ENCODE data around the gene TIMM9. TPM values are rescaled to one million over a fixed set of nuclear protein-coding genes. Genes with fewer than 3 reads are reported as not detected.
A peak's percentile ranks its signal among the peaks of the same experiment; 100 is the strongest.

TIMM9 gene
- 90.6 TPM for polyA plus RNA-seq (2012; ENCODE audit: low read depth, missing spikeins)

- FAIRE-seq (peak; percentile 95), DNase-seq (ENCODE audit: insufficient read length, low spot score) (peak; percentile 65)
- no peak; the same call in 1 of the 2 replicates for TF ChIP-seq TAF1 (IDR thresholded peaks at IDR 0.05; ENCODE audit: low read depth, low read length)
- peak; percentile 86 for TF ChIP-seq POLR2A (IDR thresholded peaks at IDR 0.05; ENCODE audit: low read depth, low read length)
- no peak for TF ChIP-seq PAX5 (IDR thresholded peaks at IDR 0.05; ENCODE audit: insufficient read depth, low read length, severe bottlenecking)
- peak; percentile 83 for TF ChIP-seq POLR2AphosphoS5 (IDR thresholded peaks at IDR 0.05; ENCODE audit: low read depth, low read length)
- TF ChIP-seq POU2F2 (IDR thresholded peaks at IDR 0.05; ENCODE audit: low read depth, low read length) = peak; percentile 68; the same call in 1 of the 2 replicates
- TF ChIP-seq SPI1 (IDR thresholded peaks at IDR 0.05; ENCODE audit: low read depth, low read length) = peak; percentile 83
Observed at GRCh38 chr14:58427281-58428117, at the start of gene TIMM9, which contains the start of gene KIAA0586. Gene TIMM9, minus strand, starts transcription at chr14:58427531. Its CDS starts 15,586 bp downstream, at chr14:58411945. Gene KIAA0586, plus strand, starts transcription at chr14:58427719. Its CDS starts 546 bp downstream, at chr14:58428265.

GRCh38 chr14:58476320-58476719 lies 49.0 kb upstream of the TIMM9 start:
- DNase-seq (ENCODE audit: insufficient read length, low spot score) = no peak
- no peak for TF ChIP-seq PAX5 (IDR thresholded peaks at IDR 0.05; ENCODE audit: insufficient read depth, low read length, severe bottlenecking)
- TF ChIP-seq TAF1 (IDR thresholded peaks at IDR 0.05; ENCODE audit: low read depth, low read length) = no peak
- TF ChIP-seq POU2F2 (IDR thresholded peaks at IDR 0.05; ENCODE audit: low read depth, low read length) = no peak
- no peak for TF ChIP-seq SPI1 (IDR thresholded peaks at IDR 0.05; ENCODE audit: low read depth, low read length)
- TF ChIP-seq POLR2AphosphoS5 (IDR thresholded peaks at IDR 0.05; ENCODE audit: low read depth, low read length) = no peak
- TF ChIP-seq POLR2A (IDR thresholded peaks at IDR 0.05; ENCODE audit: low read depth, low read length) = no peak
- FAIRE-seq = no peak

- DNase-seq (ENCODE audit: insufficient read length, low spot score) (no peak), FAIRE-seq (no peak)
- no peak for TF ChIP-seq POLR2A (IDR thresholded peaks at IDR 0.05; ENCODE audit: low read depth, low read length)
- no peak for TF ChIP-seq POU2F2 (IDR thresholded peaks at IDR 0.05; ENCODE audit: low read depth, low read length)
- TF ChIP-seq TAF1 (IDR thresholded peaks at IDR 0.05; ENCODE audit: low read depth, low read length) = no peak
- TF ChIP-seq PAX5 (IDR thresholded peaks at IDR 0.05; ENCODE audit: insufficient read depth, low read length, severe bottlenecking) = no peak
- no peak for TF ChIP-seq SPI1 (IDR thresholded peaks at IDR 0.05; ENCODE audit: low read depth, low read length)
- TF ChIP-seq POLR2AphosphoS5 (IDR thresholded peaks at IDR 0.05; ENCODE audit: low read depth, low read length) = no peak
Observed at GRCh38 chr14:58469309-58469708, 42.0 kb upstream of the TIMM9 start.

GRCh38 chr14:58467575-58467974 lies 40.2 kb upstream of the TIMM9 start:
- FAIRE-seq = no peak
- DNase-seq (ENCODE audit: insufficient read length, low spot score) = no peak
- TF ChIP-seq POLR2A (IDR thresholded peaks at IDR 0.05; ENCODE audit: low read depth, low read length) (no peak), PAX5 (IDR thresholded peaks at IDR 0.05; ENCODE audit: insufficient read depth, low read length, severe bottlenecking) (no peak), POLR2AphosphoS5 (IDR thresholded peaks at IDR 0.05; ENCODE audit: low read depth, low read length) (no peak), TAF1 (IDR thresholded peaks at IDR 0.05; ENCODE audit: low read depth, low read length) (no peak), POU2F2 (IDR thresholded peaks at IDR 0.05; ENCODE audit: low read depth, low read length) (no peak), SPI1 (IDR thresholded peaks at IDR 0.05; ENCODE audit: low read depth, low read length) (no peak)

- no peak for FAIRE-seq
- no peak for DNase-seq (ENCODE audit: insufficient read length, low spot score)
- no peak for TF ChIP-seq POLR2A (IDR thresholded peaks at IDR 0.05; ENCODE audit: low read depth, low read length)
- TF ChIP-seq PAX5 (IDR thresholded peaks at IDR 0.05; ENCODE audit: insufficient read depth, low read length, severe bottlenecking) = no peak
- no peak for TF ChIP-seq SPI1 (IDR thresholded peaks at IDR 0.05; ENCODE audit: low read depth, low read length)
- no peak for TF ChIP-seq POU2F2 (IDR thresholded peaks at IDR 0.05; ENCODE audit: low read depth, low read length)
- TF ChIP-seq TAF1 (IDR thresholded peaks at IDR 0.05; ENCODE audit: low read depth, low read length) = no peak
- TF ChIP-seq POLR2AphosphoS5 (IDR thresholded peaks at IDR 0.05; ENCODE audit: low read depth, low read length) = no peak
Observed at GRCh38 chr14:58466459-58466858, 39.1 kb upstream of the TIMM9 start.

GRCh38 chr14:58465421-58465820 lies 38.1 kb upstream of the TIMM9 start:
- TF ChIP-seq POLR2A (IDR thresholded peaks at IDR 0.05; ENCODE audit: low read depth, low read length) = no peak
- no peak for TF ChIP-seq SPI1 (IDR thresholded peaks at IDR 0.05; ENCODE audit: low read depth, low read length)
- no peak for TF ChIP-seq POU2F2 (IDR thresholded peaks at IDR 0.05; ENCODE audit: low read depth, low read length)
- no peak for TF ChIP-seq POLR2AphosphoS5 (IDR thresholded peaks at IDR 0.05; ENCODE audit: low read depth, low read length)
- no peak for TF ChIP-seq PAX5 (IDR thresholded peaks at IDR 0.05; ENCODE audit: insufficient read depth, low read length, severe bottlenecking)
- no peak for TF ChIP-seq TAF1 (IDR thresholded peaks at IDR 0.05; ENCODE audit: low read depth, low read length)
- FAIRE-seq (no peak), DNase-seq (ENCODE audit: insufficient read length, low spot score) (no peak)

- no peak for DNase-seq (ENCODE audit: insufficient read length, low spot score)
- no peak for TF ChIP-seq SPI1 (IDR thresholded peaks at IDR 0.05; ENCODE audit: low read depth, low read length)
- no peak for TF ChIP-seq PAX5 (IDR thresholded peaks at IDR 0.05; ENCODE audit: insufficient read depth, low read length, severe bottlenecking)
- no peak for TF ChIP-seq POU2F2 (IDR thresholded peaks at IDR 0.05; ENCODE audit: low read depth, low read length)
- no peak for TF ChIP-seq POLR2A (IDR thresholded peaks at IDR 0.05; ENCODE audit: low read depth, low read length)
- no peak for TF ChIP-seq TAF1 (IDR thresholded peaks at IDR 0.05; ENCODE audit: low read depth, low read length)
- TF ChIP-seq POLR2AphosphoS5 (IDR thresholded peaks at IDR 0.05; ENCODE audit: low read depth, low read length) = no peak
- peak; percentile 23 for FAIRE-seq
Observed at GRCh38 chr14:58464652-58465051, 37.3 kb upstream of the TIMM9 start.

GRCh38 chr14:58463147-58463546 lies 35.8 kb upstream of the TIMM9 start:
- FAIRE-seq (no peak), DNase-seq (ENCODE audit: insufficient read length, low spot score) (no peak)
- TF ChIP-seq TAF1 (IDR thresholded peaks at IDR 0.05; ENCODE audit: low read depth, low read length) = no peak
- no peak for TF ChIP-seq POLR2AphosphoS5 (IDR thresholded peaks at IDR 0.05; ENCODE audit: low read depth, low read length)
- TF ChIP-seq POLR2A (IDR thresholded peaks at IDR 0.05; ENCODE audit: low read depth, low read length) = no peak
- TF ChIP-seq PAX5 (IDR thresholded peaks at IDR 0.05; ENCODE audit: insufficient read depth, low read length, severe bottlenecking) = no peak
- TF ChIP-seq SPI1 (IDR thresholded peaks at IDR 0.05; ENCODE audit: low read depth, low read length) = no peak
- no peak for TF ChIP-seq POU2F2 (IDR thresholded peaks at IDR 0.05; ENCODE audit: low read depth, low read length)

GRCh38 chr14:58460772-58461171 lies 33.4 kb upstream of the TIMM9 start:
- TF ChIP-seq POLR2A (IDR thresholded peaks at IDR 0.05; ENCODE audit: low read depth, low read length) = no peak
- TF ChIP-seq PAX5 (IDR thresholded peaks at IDR 0.05; ENCODE audit: insufficient read depth, low read length, severe bottlenecking) = no peak
- no peak for TF ChIP-seq POLR2AphosphoS5 (IDR thresholded peaks at IDR 0.05; ENCODE audit: low read depth, low read length)
- TF ChIP-seq TAF1 (IDR thresholded peaks at IDR 0.05; ENCODE audit: low read depth, low read length) = no peak
- TF ChIP-seq SPI1 (IDR thresholded peaks at IDR 0.05; ENCODE audit: low read depth, low read length) = no peak
- no peak for TF ChIP-seq POU2F2 (IDR thresholded peaks at IDR 0.05; ENCODE audit: low read depth, low read length)
- FAIRE-seq (no peak), DNase-seq (ENCODE audit: insufficient read length, low spot score) (no peak)
